ENCODE results near the gene PARVB. TPM values are rescaled to one million over a fixed set of nuclear protein-coding genes. Genes with fewer than 3 reads are reported as not detected.
A peak's percentile ranks its signal among the peaks of the same experiment; 100 is the strongest.

PARVB gene
- total and polyA plus RNA-seq, 12 donors = 46.7 to 201 (median 91.2) TPM

GRCh38 chr22:44001521-44001920 lies 22.6 kb upstream of the PARVB start:
- WGBS, 2 donors = 88 to 89% methylated on average over 7 of the region's 7 CpGs
- DNase-seq (no peak), ATAC-seq (no peak)
- H3K4me1 ChIP-seq = peaks cover 0 to 29% (median 13%) of the 10 kb centered on the region in 9 donors
- H3K27ac ChIP-seq = no peak overlapping the region
- TF ChIP-seq, protein P1, sequence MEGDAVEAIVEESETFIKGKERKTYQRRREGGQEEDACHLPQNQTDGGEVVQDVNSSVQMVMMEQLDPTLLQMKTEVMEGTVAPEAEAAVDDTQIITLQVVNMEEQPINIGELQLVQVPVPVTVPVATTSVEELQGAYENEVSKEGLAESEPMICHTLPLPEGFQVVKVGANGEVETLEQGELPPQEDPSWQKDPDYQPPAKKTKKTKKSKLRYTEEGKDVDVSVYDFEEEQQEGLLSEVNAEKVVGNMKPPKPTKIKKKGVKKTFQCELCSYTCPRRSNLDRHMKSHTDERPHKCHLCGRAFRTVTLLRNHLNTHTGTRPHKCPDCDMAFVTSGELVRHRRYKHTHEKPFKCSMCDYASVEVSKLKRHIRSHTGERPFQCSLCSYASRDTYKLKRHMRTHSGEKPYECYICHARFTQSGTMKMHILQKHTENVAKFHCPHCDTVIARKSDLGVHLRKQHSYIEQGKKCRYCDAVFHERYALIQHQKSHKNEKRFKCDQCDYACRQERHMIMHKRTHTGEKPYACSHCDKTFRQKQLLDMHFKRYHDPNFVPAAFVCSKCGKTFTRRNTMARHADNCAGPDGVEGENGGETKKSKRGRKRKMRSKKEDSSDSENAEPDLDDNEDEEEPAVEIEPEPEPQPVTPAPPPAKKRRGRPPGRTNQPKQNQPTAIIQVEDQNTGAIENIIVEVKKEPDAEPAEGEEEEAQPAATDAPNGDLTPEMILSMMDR (IDR thresholded peaks at IDR 0.05) = no peak
- no peak overlapping the region for H3K4me3 ChIP-seq
- intact Hi-C loops (cut with DNase I) = no loop called here
- no peaks in the 10 kb centered on the region for H3K27me3 ChIP-seq
- H3K9me3 ChIP-seq = peaks cover 0 to 5% (median 0%) of the 10 kb centered on the region in 11 donors
- H3K36me3 ChIP-seq = peaks cover 0 to 43% (median 8%) of the 10 kb centered on the region in 9 donors

DNA sequence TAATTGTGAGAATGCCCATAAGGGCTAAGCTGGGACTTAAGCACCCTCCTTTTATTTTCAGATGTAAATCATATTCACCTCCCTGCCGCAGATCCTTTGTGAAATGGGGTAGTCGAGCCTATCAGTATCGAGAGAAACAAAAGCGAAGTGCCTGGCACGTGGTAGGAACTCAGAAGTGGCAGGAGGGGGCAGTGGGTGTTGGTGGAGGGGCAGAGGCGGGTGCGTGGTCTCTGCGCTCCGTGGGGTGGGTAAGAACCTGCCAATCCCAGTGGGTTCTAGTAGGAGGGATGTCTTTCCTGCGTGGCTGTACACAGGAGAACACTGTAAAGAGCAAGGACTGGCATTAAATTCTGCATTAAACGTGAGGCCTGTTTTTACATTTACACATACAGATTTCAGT lies 21.8 kb upstream of the PARVB start:
- no peak overlapping the region for H3K4me3 ChIP-seq
- H3K27me3 ChIP-seq = no peaks in the 10 kb centered on the region
- DNase-seq (no peak), ATAC-seq (no peak)
- peaks cover 0 to 35% (median under 1%) of the 10 kb centered on the region in 9 donors for H3K36me3 ChIP-seq
- 83 to 87% methylated on average over 11 of the region's 11 CpGs for WGBS, 2 donors
- TF ChIP-seq, protein P1 (IDR thresholded peaks at IDR 0.05) = no peak
- peaks cover 0 to 29% (median 13%) of the 10 kb centered on the region in 9 donors for H3K4me1 ChIP-seq
- no peak overlapping the region for H3K27ac ChIP-seq
- H3K9me3 ChIP-seq = peaks cover 0 to 5% (median 0%) of the 10 kb centered on the region in 11 donors
- intact Hi-C loops (cut with DNase I) = no loop called here

- DNase-seq = no peak
- H3K4me3 ChIP-seq = no peak overlapping the region
- H3K4me1 ChIP-seq = peaks cover 0 to 28% (median 13%) of the 10 kb centered on the region in 9 donors
- H3K27me3 ChIP-seq = no peaks in the 10 kb centered on the region
- TF ChIP-seq, protein P1 (IDR thresholded peaks at IDR 0.05) = no peak
- ATAC-seq = no peak
- 82 to 88% methylated on average over 8 of the region's 8 CpGs for WGBS, 2 donors
- H3K9me3 ChIP-seq = peaks cover 0 to 5% (median 0%) of the 10 kb centered on the region in 11 donors
- H3K36me3 ChIP-seq = peaks cover 0 to 28% (median 0%) of the 10 kb centered on the region in 9 donors
- intact Hi-C loops (cut with DNase I) = no loop called here
- no peak overlapping the region for H3K27ac ChIP-seq
Observed at GRCh38 chr22:44002997-44003396, 21.1 kb upstream of the PARVB start.

DNA sequence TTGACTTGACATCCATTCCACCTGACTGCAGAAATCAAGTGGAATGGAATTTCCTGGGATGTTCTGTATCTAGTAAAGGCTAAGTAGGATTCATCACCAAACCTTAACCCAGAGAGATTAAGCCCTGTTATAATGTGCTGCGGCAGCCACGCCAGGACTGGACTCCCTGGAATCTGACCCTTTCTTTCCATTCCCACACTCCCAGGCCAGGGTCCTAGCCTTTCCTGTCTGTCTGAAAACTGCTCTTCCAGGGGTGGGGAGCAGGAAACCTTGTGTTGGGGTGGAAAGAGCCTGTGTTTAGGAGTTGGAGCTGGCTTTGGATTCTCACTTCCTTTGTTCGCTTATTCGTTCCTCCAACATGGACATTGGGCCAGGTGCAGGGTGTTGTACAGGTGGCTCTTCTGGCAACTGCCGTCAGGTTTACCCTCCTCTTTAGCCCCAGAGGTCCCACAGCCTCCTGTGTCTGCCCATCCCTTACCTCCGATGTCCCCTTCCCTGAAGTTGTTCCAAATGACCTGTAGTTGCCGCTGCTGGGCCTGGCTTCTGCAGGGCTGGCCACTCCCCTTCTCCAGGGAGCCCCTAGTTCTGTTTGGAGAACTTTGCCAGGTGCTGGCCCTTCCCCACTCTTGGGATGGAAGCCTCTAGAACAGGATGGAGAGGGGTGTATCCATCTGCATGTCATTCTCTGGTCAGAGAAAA lies 20.5 kb upstream of the PARVB start:
- no peak overlapping the region for H3K27ac ChIP-seq
- no peak overlapping the region for H3K4me3 ChIP-seq
- H3K27me3 ChIP-seq = no peaks in the 10 kb centered on the region
- TF ChIP-seq, protein P1 (IDR thresholded peaks at IDR 0.05) = peak in 7 of 9 donors; percentile 7 to 56 (median 38)
- intact Hi-C loops (cut with DNase I) = no loop called here
- WGBS, 2 donors = 70 to 71% methylated on average over 7 of the region's 7 CpGs
- H3K4me1 ChIP-seq = peaks cover 0 to 25% (median 13%) of the 10 kb centered on the region in 9 donors
- H3K9me3 ChIP-seq = peaks cover 0 to 5% (median 0%) of the 10 kb centered on the region in 11 donors
- H3K36me3 ChIP-seq = peaks cover 0 to 22% (median 0%) of the 10 kb centered on the region in 9 donors
- ATAC-seq = peak in 5 of 8 donors; percentile 5 to 50 (median 27)
- no peak for DNase-seq

Data from heart right ventricle (tissue), 16 donors.